Measurements from ENCODE around the gene SLFN14.

GRCh38 chr17:35605678-35606077 lies 45.1 kb upstream of the SLFN14 start:
- TF ChIP-seq CTCF (IDR thresholded peaks at IDR 0.05; ENCODE audit: borderline replicate concordance, extremely low read depth, low read length, poor library complexity, severe bottlenecking) (no peak), EZH2 (IDR thresholded peaks at IDR 0.05; ENCODE audit: borderline replicate concordance, low read depth, low read length, severe bottlenecking) (no peak)
